Hepatocyte (in vitro differentiated cells): Measurements from ENCODE around the gene ZMYND10. TPM values are rescaled to one million over a fixed set of nuclear protein-coding genes. Genes with fewer than 3 reads are reported as not detected.
A peak's percentile ranks its signal among the peaks of the same experiment; 100 is the strongest.

Experiments used
- DNase-seq: peaks from one replicate; pipeline ENCODE4 v3.0.0-alpha.2; 2016; ENCODE audit warnings: low spot score
- H2AFZ ChIP-seq: fragments of 200-600 bp; sonication (generic); 2 replicates; pipeline ENCODE4 v1.6.0; 2016; ENCODE audit warnings: antibody characterized with exemption, mild to moderate bottlenecking
- H3K27ac ChIP-seq: fragments of 200-600 bp; sonication (generic); 2 replicates; pipeline ENCODE4 v1.5.1; 2016; ENCODE audit warnings: mild to moderate bottlenecking
- H3K27me3 ChIP-seq: fragments of 200-600 bp; sonication (generic); 2 replicates; pipeline ENCODE4 v1.6.1; 2016
- H3K36me3 ChIP-seq: fragments of 200-600 bp; sonication (generic); replicated peaks from 2 replicates; pipeline ENCODE4 v1.5.1; 2016; ENCODE audit warnings: low read depth; ENCODE audit not compliant: insufficient read depth
- H3K4me1 ChIP-seq: fragments of 200-600 bp; sonication (generic); 2 replicates; pipeline ENCODE4 v1.5.1; 2016; ENCODE audit warnings: mild to moderate bottlenecking, moderate library complexity; ENCODE audit not compliant: insufficient read depth
- H3K4me2 ChIP-seq: fragments of 200-600 bp; sonication (generic); 2 replicates; pipeline ENCODE4 v1.6.0; 2016
- H3K4me3 ChIP-seq: fragments of 200-600 bp; sonication (generic); 2 replicates; pipeline ENCODE4 v1.5.1; 2016; ENCODE audit warnings: mild to moderate bottlenecking
- H3K79me2 ChIP-seq: fragments of 200-600 bp; sonication (generic); 2 replicates; pipeline ENCODE4 v1.6.0; 2017; ENCODE audit warnings: mild to moderate bottlenecking
- H3K9me2 ChIP-seq: fragments of 200-600 bp; sonication (generic); replicated peaks from 2 replicates; pipeline ENCODE4 v1.6.0; 2017; ENCODE audit warnings: mild to moderate bottlenecking; ENCODE audit not compliant: insufficient read depth
- H3K9me3 ChIP-seq: fragments of 200-600 bp; sonication (generic); 2 replicates; pipeline ENCODE4 v1.5.1; 2016; ENCODE audit warnings: low read depth, mild to moderate bottlenecking
- H4K20me1 ChIP-seq: fragments of 200-600 bp; sonication (generic); 2 replicates; pipeline ENCODE4 v1.6.0; 2016; ENCODE audit warnings: mild to moderate bottlenecking; ENCODE audit not compliant: insufficient read depth, poor library complexity, severe bottlenecking
- CTCF ChIP-seq: fragments of 200-600 bp; sonication (generic); IDR thresholded peaks from 2 replicates; pipeline ENCODE4 v1.5.1; 2016; ENCODE audit warnings: antibody characterized with exemption, mild to moderate bottlenecking; ENCODE audit not compliant: poor library complexity
- EZH2 ChIP-seq: fragments of 200-600 bp; sonication (generic); IDR thresholded peaks from 2 replicates; pipeline ENCODE4 v1.6.1; 2016; ENCODE audit warnings: antibody characterized with exemption, mild to moderate bottlenecking, borderline replicate concordance
- EZH2phosphoT487 ChIP-seq: fragments of 200-600 bp; sonication (generic); IDR thresholded peaks from one replicate; pipeline ENCODE4 v1.6.1; 2018; ENCODE audit warnings: antibody characterized with exemption, mild to moderate bottlenecking, low read depth, moderate library complexity; ENCODE audit not compliant: unreplicated experiment, severe bottlenecking
- WGBS: methylation state at CpG from one replicate; pipeline ENCODE4 v1.1.6; 2016; ENCODE audit warnings: low lambda C conversion rate; ENCODE audit errors: missing lambda C conversion rate; 5-methylcytosine and 5-hydroxymethylcytosine counted together
- polyA plus RNA-seq: library from polyadenylated mRNA; unstranded; fragments of >200 nt; fragmentation: Nextera tagmentation; extraction: Ambion mirVana; gene quantifications from 2 replicates; pipeline ENCODE4 v1.2.1, GENCODE V29; 2016
- total RNA-seq: library from RNA; depleted of rRNA; stranded (reverse); fragments of >200 nt; gene quantifications from 2 replicates; pipeline ENCODE4 v1.2.3, GENCODE V29; 2014

Gene ZMYND10
- total and polyA plus RNA-seq, 2 experiments from 2014 or later, result 0.20 to 0.77 TPM

- WGBS, result 8% methylated on average over 64 of the region's 64 CpGs
- Histone ChIP-seq H3K4me1 (peaks cover 27% of the 10 kb centered on the region), H3K4me2 (peak within 1 kb of the TSS; percentile 99), H3K4me3 (peak within 1 kb of the TSS; percentile 74), H3K27ac (peak within 1 kb of the TSS; percentile 82), H3K9me3 (no peaks in the 10 kb centered on the region), H3K79me2 (peaks cover 43% of the 10 kb centered on the region), H3K9me2 (no peaks in the 10 kb centered on the region), H4K20me1 (peaks cover 38% of the 10 kb centered on the region), H3K36me3 (no peaks in the 10 kb centered on the region), H2AFZ (peak within 1 kb of the TSS; percentile 28), H3K27me3 (no peaks in the 10 kb centered on the region)
- DNase-seq, result peak; percentile 98
- TF ChIP-seq CTCF (no peak), EZH2phosphoT487 (no peak), EZH2 (no peak)
These were observed 13.6 kb upstream of the ZMYND10 start, which contains the start of gene TMEM115 for GRCh38 chr3:50358911-50359759. TSS of gene TMEM115 (minus strand) at chr3:50359521. CDS start at chr3:50359063, 458 bp downstream.

GRCh38 chr3:50358355-50358910 lies 12.9 kb upstream of the ZMYND10 start:
- DNase-seq, result no peak
- no peaks in the 10 kb centered on the region for H3K9me2 ChIP-seq
- TF ChIP-seq EZH2phosphoT487, result no peak
- no peak for TF ChIP-seq EZH2
- TF ChIP-seq CTCF, result no peak
- no peaks in the 10 kb centered on the region for H3K27me3 ChIP-seq
- no peak overlapping the region for H2AFZ ChIP-seq
- peak overlapping the region; percentile 74 for H3K4me3 ChIP-seq
- H3K4me2 ChIP-seq, result peak overlapping the region; percentile 99
- no peaks in the 10 kb centered on the region for H3K36me3 ChIP-seq
- H4K20me1 ChIP-seq, result peaks cover 38% of the 10 kb centered on the region
- H3K9me3 ChIP-seq, result no peaks in the 10 kb centered on the region
- 84% methylated on average over 24 of the region's 24 CpGs for WGBS
- H3K79me2 ChIP-seq, result peaks cover 43% of the 10 kb centered on the region
- peaks cover 27% of the 10 kb centered on the region for H3K4me1 ChIP-seq
- H3K27ac ChIP-seq, result peak overlapping the region; percentile 82

GRCh38 chr3:50357481-50357880 lies 11.9 kb upstream of the ZMYND10 start:
- Histone ChIP-seq H3K27ac (peak overlapping the region; percentile 16), H3K4me3 (peak overlapping the region; percentile 74), H3K36me3 (no peaks in the 10 kb centered on the region), H3K9me2 (no peaks in the 10 kb centered on the region), H3K79me2 (peaks cover 43% of the 10 kb centered on the region), H3K4me1 (peaks cover 27% of the 10 kb centered on the region), H4K20me1 (peaks cover 38% of the 10 kb centered on the region), H3K4me2 (peak overlapping the region; percentile 99), H2AFZ (no peak overlapping the region), H3K27me3 (no peaks in the 10 kb centered on the region), H3K9me3 (no peaks in the 10 kb centered on the region)
- DNase-seq, result no peak
- TF ChIP-seq EZH2phosphoT487 (no peak), CTCF (no peak), EZH2 (no peak)
- 76% methylated on average over 1 of the region's 1 CpG for WGBS
